Measurements from ENCODE around the gene AUNIP. TPM values are rescaled to one million over a fixed set of nuclear protein-coding genes. Genes with fewer than 3 reads are reported as not detected.

AUNIP gene
- total RNA-seq, 1 experiment from 2014 or later, result 22.2 TPM

- Histone ChIP-seq H3K79me2 (ENCODE audit: insufficient read depth, low read length) (no peaks in the 10 kb centered on the region), H3K18ac (ENCODE audit: insufficient read length, low read depth, low read length) (no peak overlapping the region), H3K4me2 (ENCODE audit: insufficient read depth, insufficient read length, low read length) (no peak overlapping the region), H3K4ac (ENCODE audit: low read depth, low read length) (no peak overlapping the region), H2BK15ac (ENCODE audit: low read depth, low read length) (no peak overlapping the region), H2AFZ (ENCODE audit: low read length) (no peak overlapping the region), H4K20me1 (ENCODE audit: control insufficient read depth, insufficient read depth, insufficient read length) (no peaks in the 10 kb centered on the region), H2BK5ac (ENCODE audit: insufficient read length, low read length) (no peak overlapping the region), H4K5ac (ENCODE audit: insufficient read length, low read depth, low read length) (no peak overlapping the region), H3K56ac (ENCODE audit: insufficient read length, low read depth, low read length) (no peak overlapping the region), H2AK5ac (ENCODE audit: insufficient read length, low read length) (no peak overlapping the region), H3K4me1 (ENCODE audit: insufficient read depth, low read length) (no peaks in the 10 kb centered on the region), H3K14ac (ENCODE audit: insufficient read depth, low read length) (no peak overlapping the region), H2BK120ac (ENCODE audit: low read depth, low read length, poor library complexity, severe bottlenecking) (no peak overlapping the region), H2BK12ac (ENCODE audit: insufficient read length, low read depth, low read length) (no peak overlapping the region), H3K23ac (ENCODE audit: insufficient read length, low read depth, low read length) (no peak overlapping the region), H3T11ph (ENCODE audit: low read length) (no peak overlapping the region), H4K91ac (ENCODE audit: insufficient read length, low read depth, low read length) (no peak overlapping the region), H3K27ac (ENCODE audit: insufficient read length, low read depth, low read length) (no peak overlapping the region), H2BK20ac (ENCODE audit: low read depth, low read length, poor library complexity, severe bottlenecking) (no peak overlapping the region), H3K27me3 (ENCODE audit: insufficient read depth, low read length) (no peaks in the 10 kb centered on the region), H3K9ac (ENCODE audit: extremely low read depth, insufficient read length, low read length) (no peak overlapping the region), H3K9me3 (ENCODE audit: control insufficient read depth, low read depth, low read length) (no peaks in the 10 kb centered on the region), H3K79me1 (ENCODE audit: insufficient read depth, low read depth, low read length, poor library complexity, severe bottlenecking) (peaks cover 2% of the 10 kb centered on the region), H4K8ac (replicated peaks; ENCODE audit: insufficient read length, low read depth, low read length) (no peak overlapping the region), H3K23me2 (ENCODE audit: insufficient read length, low read depth, low read length, poor library complexity, severe bottlenecking) (no peaks in the 10 kb centered on the region)
- Mint-ChIP-seq H3K4me3 (no peak overlapping the region), H3K9me3 (no peaks in the 10 kb centered on the region), H3K27ac (no peak overlapping the region), H3K4me1 (0 out of 4 replicates have a peak, but pooled peaks cover 1% of the 10 kb centered on the region in 2 experiments), H3K36me3 (ENCODE audit: insufficient read depth in 1 of 3, low read depth in 3 of 3) (peaks cover 28 to 87% (median 76%) of the 10 kb centered on the region in 3 experiments; a peak in 6 of 7 replicates), H3K27me3 (ENCODE audit: low read depth) (no peaks in the 10 kb centered on the region)
- TF ChIP-seq CTCF (conservative IDR thresholded peaks at IDR 0.05), result no peak
- DNase-seq, result no peak
- WGBS (ENCODE audit: extremely low coverage, insufficient read length, low lambda C conversion rate), result no CpG with 5 or more reads among the region's 5 CpGs
Measured at GRCh38 chr1:25831569-25832196, 27.6 kb downstream of the AUNIP start.

All from H9 (cell line).